GM18511 (cell line): ENCODE results near the gene SGSM2.

Experiments
- ATAC-seq: cut with Tn5 transposase; IDR thresholded peaks from one replicate; pipeline ENCODE4 v1.9.1; 2021; ENCODE audit warnings: mild to moderate bottlenecking, moderate library complexity; ENCODE audit not compliant: unreplicated experiment

The SGSM2 gene

DNA sequence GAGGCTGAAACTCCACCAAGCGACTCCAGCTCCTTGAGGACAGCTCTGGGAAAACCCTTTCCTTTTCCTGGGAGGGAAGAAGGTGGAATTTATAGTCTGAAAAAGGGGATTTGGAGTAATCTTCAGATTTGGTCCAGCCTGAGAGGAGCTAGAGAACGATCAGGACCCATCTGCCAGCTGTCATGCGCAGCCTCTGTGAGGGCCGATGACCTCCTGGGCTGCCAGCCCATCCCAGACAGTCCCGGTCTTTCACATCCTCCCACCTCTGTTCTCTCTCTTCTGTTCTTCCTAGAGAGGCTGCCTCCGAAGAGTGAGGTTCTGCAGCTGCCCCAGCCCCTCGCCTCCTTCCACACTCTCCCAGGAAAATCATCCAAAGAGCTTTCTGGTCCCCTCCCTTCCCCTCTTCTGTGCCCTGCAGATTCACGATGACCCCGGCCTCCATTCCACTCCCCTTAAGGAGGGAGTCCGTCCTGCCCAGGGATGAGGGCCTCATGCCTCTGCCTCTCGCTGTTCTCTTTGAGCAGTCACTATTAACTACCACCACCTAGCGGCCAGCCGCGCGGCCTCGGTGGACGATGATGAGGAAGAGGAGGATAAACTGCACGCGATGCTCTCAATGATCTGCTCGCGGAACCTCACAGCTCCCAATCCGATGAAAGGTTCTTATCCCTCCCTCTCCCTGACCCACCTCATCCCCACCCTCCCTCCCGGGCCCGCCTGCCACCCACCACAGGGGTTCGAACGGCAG lies 29.6 kb downstream of the SGSM2 start:
- ATAC-seq: no peak

DNA sequence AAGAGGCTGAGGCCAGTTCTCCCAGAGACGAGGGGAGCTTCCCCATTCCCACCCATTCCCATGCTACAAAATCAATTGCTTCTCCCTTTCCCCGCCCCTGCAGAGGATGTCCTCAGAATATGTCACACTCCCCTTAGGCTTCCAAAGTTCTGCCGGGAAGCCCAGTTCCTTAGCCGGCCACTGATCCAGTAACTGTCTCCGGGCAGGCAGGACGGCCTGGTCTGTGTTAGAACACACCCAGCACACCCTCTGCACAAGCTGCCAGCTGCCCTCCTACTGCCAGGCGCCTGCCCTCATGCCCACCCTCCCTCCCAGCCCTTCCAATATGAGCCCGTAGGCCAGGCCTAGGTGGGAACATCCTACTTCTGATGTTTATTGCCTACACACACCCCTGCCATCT lies 31.1 kb downstream of the SGSM2 start:
- ATAC-seq: no peak

- no peak for ATAC-seq
Observed at GRCh38 chr17:2369039-2369438, 31.7 kb downstream of the SGSM2 start.

DNA sequence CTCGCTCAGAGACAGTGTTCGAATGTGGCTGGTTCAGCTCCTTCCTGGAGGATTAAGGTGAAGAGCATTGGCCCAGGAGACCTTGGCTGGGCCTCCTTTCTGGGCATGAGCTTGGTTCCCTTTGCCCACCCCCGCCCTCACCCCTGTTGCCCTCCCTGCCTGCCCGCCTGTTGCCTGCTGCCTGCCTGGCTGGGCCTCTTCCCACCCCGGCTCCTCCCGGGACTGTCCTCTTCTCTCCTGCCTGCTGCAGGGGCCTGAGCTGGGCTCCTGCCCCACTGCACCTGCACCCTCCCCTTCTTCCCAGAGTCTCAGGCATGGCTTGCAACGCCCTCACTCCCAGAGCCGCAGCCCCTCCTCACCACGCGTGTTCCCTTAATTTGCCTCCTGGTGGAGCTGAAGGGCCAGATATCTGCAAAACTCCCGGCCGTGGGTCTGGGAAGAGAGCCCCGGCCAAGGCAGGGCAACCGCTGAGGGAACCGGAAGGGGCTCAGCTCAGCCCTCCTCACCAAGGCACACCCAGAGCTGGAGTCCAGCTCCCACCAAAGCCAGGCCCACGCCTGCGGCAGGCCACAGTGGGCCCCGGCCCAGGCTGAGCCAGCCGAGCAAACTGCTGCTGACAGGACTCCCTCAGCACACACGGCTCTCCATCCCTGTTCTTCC lies 32.4 kb downstream of the SGSM2 start:
- no peak for ATAC-seq

GRCh38 chr17:2370211-2370589 lies 32.9 kb downstream of the SGSM2 start:
- ATAC-seq: no peak

DNA sequence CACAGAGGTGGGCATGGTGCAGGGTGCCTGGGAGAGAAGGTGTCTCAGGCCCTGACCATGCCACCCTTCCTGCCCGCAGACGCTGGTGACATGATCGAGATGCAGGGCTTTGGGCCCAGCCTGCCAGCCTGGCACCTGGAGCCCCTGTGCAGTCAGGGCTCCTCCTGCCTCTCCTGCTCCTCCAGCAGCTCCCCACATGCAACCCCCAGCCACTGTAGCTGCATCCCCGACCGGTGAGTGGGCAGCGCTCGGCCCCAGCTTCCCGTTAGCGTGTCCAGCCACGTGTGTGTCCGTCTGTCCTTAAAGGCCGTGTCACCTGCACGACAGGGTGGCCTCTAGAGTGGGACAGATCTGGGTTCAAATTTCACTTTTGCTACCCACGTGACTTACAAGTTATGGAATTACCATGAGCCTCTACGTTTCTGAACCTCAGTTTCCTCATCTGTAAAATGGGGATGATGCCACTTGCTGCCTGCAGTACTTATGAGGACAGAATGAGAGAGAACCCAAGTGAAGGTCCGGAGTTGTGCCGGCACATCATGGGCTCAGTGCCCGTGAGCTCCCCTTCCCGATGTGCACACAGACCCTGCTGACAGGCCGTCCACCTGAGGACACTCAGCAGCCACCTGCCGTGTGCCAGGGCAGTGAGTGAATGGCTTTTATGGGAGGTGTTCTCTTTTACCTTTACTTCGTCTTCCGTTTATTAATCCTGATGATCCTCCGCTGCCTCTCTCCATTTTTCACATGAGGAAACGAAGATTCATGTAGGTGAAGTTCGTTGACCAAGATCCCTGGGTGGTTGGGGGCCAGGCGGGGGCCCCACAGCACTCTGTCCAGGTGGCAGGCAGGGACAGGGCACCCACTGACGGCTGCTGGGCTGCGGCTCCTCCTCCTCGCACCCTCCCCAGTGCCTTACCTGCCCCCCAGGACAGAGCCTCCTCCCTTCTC lies 34.2 kb downstream of the SGSM2 start:
- ATAC-seq: no peak

GRCh38 chr17:2372180-2372579 lies 34.9 kb downstream of the SGSM2 start:
- ATAC-seq: no peak

GRCh38 chr17:2372681-2373080 lies 35.4 kb downstream of the SGSM2 start:
- ATAC-seq: no peak

- no peak for ATAC-seq
Observed at GRCh38 chr17:2373179-2373578, 35.9 kb downstream of the SGSM2 start.

GRCh38 chr17:2374549-2375285 lies 37.4 kb downstream of the SGSM2 start:
- ATAC-seq: no peak

DNA sequence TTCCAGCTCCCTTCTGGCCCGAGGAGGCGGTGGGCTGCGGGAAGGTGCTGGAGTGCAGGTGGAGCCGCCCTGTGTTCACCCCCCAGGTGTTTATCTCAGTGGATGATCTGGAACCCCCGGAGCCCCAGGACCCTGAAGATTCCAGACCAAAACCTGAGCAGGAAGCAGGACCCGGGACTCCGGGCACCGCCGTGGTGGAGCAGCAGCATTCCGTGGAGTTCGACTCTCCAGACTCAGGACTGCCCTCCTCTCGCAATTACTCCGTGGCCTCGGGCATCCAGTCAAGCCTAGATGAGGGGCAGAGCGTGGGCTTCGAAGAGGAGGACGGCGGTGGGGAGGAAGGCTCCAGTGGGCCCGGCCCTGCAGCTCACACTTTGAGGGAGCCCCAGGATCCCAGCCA lies 38.1 kb downstream of the SGSM2 start:
- no peak for ATAC-seq

GRCh38 chr17:2376107-2376506 lies 38.8 kb downstream of the SGSM2 start:
- no peak for ATAC-seq

GRCh38 chr17:2377659-2378058 lies 40.4 kb downstream of the SGSM2 start:
- no peak for ATAC-seq

GRCh38 chr17:2378905-2379304 lies 41.6 kb downstream of the SGSM2 start:
- no peak for ATAC-seq

GRCh38 chr17:2379489-2380225 lies 42.4 kb downstream of the SGSM2 start:
- ATAC-seq: no peak

- no peak for ATAC-seq
Observed at GRCh38 chr17:2380226-2380922, 43.1 kb downstream of the SGSM2 start.

DNA sequence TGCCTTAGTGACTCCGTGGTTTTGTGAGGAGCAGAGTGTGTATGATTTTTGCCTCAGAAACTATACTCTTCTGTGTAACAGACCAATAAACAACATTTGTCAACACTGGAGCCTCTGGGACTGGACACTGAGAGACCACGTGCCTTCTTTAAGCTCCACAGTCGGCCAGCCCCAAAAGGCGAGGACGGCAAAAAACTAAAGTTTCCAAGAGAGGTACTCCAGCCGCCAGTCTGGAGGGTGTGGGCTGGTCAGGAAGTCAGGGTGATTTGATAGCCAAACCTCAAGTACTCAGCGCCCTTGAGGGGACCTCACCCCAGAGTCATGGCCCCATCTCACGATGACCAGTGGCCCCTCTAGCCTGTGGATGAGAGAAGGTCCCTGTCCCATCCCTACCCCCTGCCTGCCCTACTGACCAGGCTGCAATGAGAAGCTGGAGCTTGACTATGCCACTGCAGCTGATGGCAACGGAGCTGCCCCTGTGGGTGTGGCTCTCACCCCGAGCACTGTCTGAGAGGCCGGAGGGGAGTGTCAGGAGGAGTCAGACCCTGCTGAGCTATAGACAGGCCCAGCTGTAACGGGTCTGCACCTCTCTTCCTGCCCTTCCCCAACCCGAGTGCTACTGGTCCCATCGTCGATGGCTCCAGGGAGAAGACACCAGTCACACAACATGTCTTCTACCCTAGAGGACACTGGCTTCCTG lies 43.8 kb downstream of the SGSM2 start:
- no peak for ATAC-seq

- ATAC-seq: no peak
Observed at GRCh38 chr17:2383628-2384167, 46.4 kb downstream of the SGSM2 start.
